Coronary artery (tissue), 2 donors: Measurements from ENCODE around the gene RPS6KA5.

ENCODE experiments used
- DNase-seq: peaks from one replicate; pipeline ENCODE4 v3.0.0-alpha.2; 2017; ENCODE audit warnings: low spot score
- H3K27ac ChIP-seq, 2 donors: fragments of 200-600 bp; sonication (generic); one replicate each; pipeline ENCODE4 v1.5.1; 2016 to 2019
- H3K4me3 ChIP-seq: fragments of 200-600 bp; sonication (generic); 2 replicates; pipeline ENCODE4 v1.5.1; 2016; ENCODE audit warnings: mild to moderate bottlenecking, moderate library complexity
- CTCF ChIP-seq: fragments of 200-600 bp; sonication (generic); IDR thresholded peaks from one replicate; pipeline ENCODE4 v1.5.1; 2019; ENCODE audit warnings: antibody characterized with exemption

RPS6KA5 gene

GRCh38 chr14:91065266-91065665 is 4.8 kb upstream of the RPS6KA5 start:
- Histone ChIP-seq H3K4me3 (no peak overlapping the region), H3K27ac (no peak overlapping the region)
- no peak for DNase-seq
- TF ChIP-seq CTCF, result no peak

GRCh38 chr14:91063119-91063518 is 2.7 kb upstream of the RPS6KA5 start:
- no peak for TF ChIP-seq CTCF
- Histone ChIP-seq H3K27ac (no peak overlapping the region), H3K4me3 (no peak overlapping the region)
- DNase-seq, result no peak

- DNase-seq, result no peak
- no peak overlapping the region for H3K4me3 ChIP-seq
- no peak for TF ChIP-seq CTCF
- H3K27ac ChIP-seq, result no peak overlapping the region
These were observed 2.2 kb upstream of the RPS6KA5 start for GRCh38 chr14:91062600-91062999.

GRCh38 chr14:91061056-91061887 is 831 bp upstream of the RPS6KA5 start:
- no peak for TF ChIP-seq CTCF
- Histone ChIP-seq H3K4me3 (peak overlapping the region; percentile 71), H3K27ac (peak overlapping the region; percentile 74 to 79)
- DNase-seq, result no peak

- peak; percentile 75 for DNase-seq
- no peak for TF ChIP-seq CTCF
These were observed 678 bp downstream of the RPS6KA5 start for GRCh38 chr14:91059576-91060350.

GRCh38 chr14:91058042-91058581 is 2.3 kb downstream of the RPS6KA5 start:
- no peak for TF ChIP-seq CTCF
- H3K27ac ChIP-seq, result no peak overlapping the region
- H3K4me3 ChIP-seq, result no peak overlapping the region
- DNase-seq, result no peak

More at GRCh38 chr14:91059576-91060350, 678 bp downstream of the RPS6KA5 start:
- H3K27ac ChIP-seq, result peak overlapping the region; percentile 97
- peak overlapping the region; percentile 93 for H3K4me3 ChIP-seq
